H1 (cell line): ENCODE measurements around the gene MCF2L. TPM values are rescaled to one million over a fixed set of nuclear protein-coding genes. Genes with fewer than 3 reads are reported as not detected.

Source experiments
- CTCF ChIA-PET: fragments of 300-600 bp; sonication (Branson Sonifier 250); formaldehyde crosslinking; loops from one replicate; lab custom pipeline; 2021; ENCODE audit not compliant: partially characterized antibody; lab: Charles Lee
- POLR2A ChIA-PET: fragments of 300-600 bp; sonication (Branson Sonifier 250); formaldehyde crosslinking; loops from one replicate; lab custom pipeline; 2021; ENCODE audit warnings: inconsistent platforms; ENCODE audit not compliant: partially characterized antibody; lab: Charles Lee
- DNase-seq, 2 experiments: peaks; one replicate each; pipeline versions ENCODE4 v3.0.0 to v3.0.0-alpha.2; 2010 to 2022; ENCODE audit warnings: low spot score in 2 of 2, low read depth in 1 of 2, mixed read lengths in 1 of 2
- FAIRE-seq: peaks from 2 replicates; lab custom pipeline; 2011; peaks lifted over from hg19 to GRCh38; lab: Jason Lieb, UNC
- H2AFZ ChIP-seq: 2 replicates; pipeline ENCODE4 v1.8.1; 2012; ENCODE audit warnings: low read length, inconsistent platforms
- H2AK5ac ChIP-seq: 2 replicates; pipeline ENCODE4 v1.6.1; 2013; ENCODE audit warnings: low read depth, low read length
- H2BK120ac ChIP-seq: replicated peaks from 2 replicates; pipeline ENCODE3; 2013; ENCODE audit warnings: low read depth, low read length, inconsistent platforms
- H2BK12ac ChIP-seq: 2 replicates; pipeline ENCODE4 v1.6.1; 2013; ENCODE audit warnings: low read depth, low read length
- H2BK15ac ChIP-seq: 2 replicates; pipeline ENCODE4 v1.6.1; 2013; ENCODE audit warnings: low read length
- H2BK20ac ChIP-seq: 2 replicates; pipeline ENCODE4 v1.6.1; 2013; ENCODE audit warnings: low read length
- H2BK5ac ChIP-seq: 2 replicates; pipeline ENCODE4 v1.6.1; 2013; ENCODE audit warnings: low read depth, low read length
- H3K14ac ChIP-seq: 2 replicates; pipeline ENCODE4 v1.6.1; 2013; ENCODE audit warnings: inconsistent platforms; ENCODE audit not compliant: insufficient read length
- H3K18ac ChIP-seq: 2 replicates; pipeline ENCODE4 v1.6.1; 2013; ENCODE audit warnings: low read length; ENCODE audit errors: extremely low read depth
- H3K23ac ChIP-seq: 2 replicates; pipeline ENCODE4 v1.6.1; 2013; ENCODE audit warnings: inconsistent platforms; ENCODE audit not compliant: insufficient read length
- H3K23me2 ChIP-seq: 2 replicates; pipeline ENCODE4 v1.6.1; 2013; ENCODE audit warnings: low read depth, low read length
- H3K27ac ChIP-seq: 2 replicates; pipeline ENCODE4 v1.6.1; 2011; ENCODE audit warnings: low read depth, low read length, inconsistent platforms
- H3K27me3 ChIP-seq, 4 experiments: replicated peaks in 1 of 4; 1 replicate in 1 of 4; 2 replicates in 3 of 4; pipeline versions ENCODE4 v1.6.1 to v1.8.1; 2011 to 2013; ENCODE audit warnings: low read length in 3 of 4, mild to moderate bottlenecking in 3 of 4, inconsistent platforms in 2 of 4, mixed read lengths in 2 of 4, moderate library complexity in 1 of 4; ENCODE audit not compliant: control insufficient read depth in 3 of 4, insufficient read depth in 3 of 4; ENCODE audit errors: extremely low read depth in 1 of 4
- H3K36me3 ChIP-seq, 4 experiments: 2 replicates each; pipeline versions ENCODE4 v1.6.1 to v1.8.1; 2011 to 2013; ENCODE audit warnings: mild to moderate bottlenecking in 4 of 4, low read length in 3 of 4, moderate library complexity in 2 of 4, control low read depth in 1 of 4, inconsistent platforms in 1 of 4; ENCODE audit not compliant: insufficient read depth in 4 of 4, control insufficient read depth in 2 of 4
- H3K4ac ChIP-seq: replicated peaks from 2 replicates; pipeline ENCODE3; 2013; ENCODE audit warnings: low read length, low read depth, mixed read lengths, inconsistent platforms; ENCODE audit not compliant: insufficient read length
- H3K4me1 ChIP-seq, 4 experiments: replicated peaks in 1 of 4; 1 replicate in 1 of 4; 2 replicates in 3 of 4; pipeline versions ENCODE4 v1.6.1 to v1.8.1; 2011 to 2013; ENCODE audit warnings: low read length in 3 of 4, inconsistent platforms in 2 of 4, mixed read lengths in 1 of 4; ENCODE audit not compliant: insufficient read depth in 4 of 4, control insufficient read depth in 3 of 4
- H3K4me2 ChIP-seq, 2 experiments: 2 replicates each; pipeline versions ENCODE4 v1.6.1 to v1.8.1; 2011 to 2013; ENCODE audit warnings: low read depth in 2 of 2, low read length in 2 of 2, control low read depth in 1 of 2, inconsistent platforms in 1 of 2, mild to moderate bottlenecking in 1 of 2; ENCODE audit not compliant: insufficient read depth in 1 of 2
- H3K4me3 ChIP-seq, 4 experiments: fragments of 200-600, 300-600 bp in 1 of 4; sonication (generic), shearing (Covaris generic), sonication (Bioruptor Twin) in 1 of 4; 2 replicates each; pipeline versions ENCODE4 v1.5.1 to v1.8.1; 2011 to 2016; ENCODE audit warnings: low read length in 4 of 4, low read depth in 3 of 4, control low read depth in 2 of 4, inconsistent platforms in 2 of 4, mild to moderate bottlenecking in 2 of 4, mixed read lengths in 1 of 4, moderate library complexity in 1 of 4; ENCODE audit not compliant: insufficient read depth in 2 of 4; ENCODE audit errors: extremely low read depth in 1 of 4
- H3K56ac ChIP-seq: replicated peaks from 2 replicates; pipeline ENCODE3; 2013; ENCODE audit warnings: low read depth, mild to moderate bottlenecking, mixed read lengths, low read length, inconsistent platforms; ENCODE audit not compliant: insufficient read length
- H3K79me1 ChIP-seq: 2 replicates; pipeline ENCODE4 v1.6.1; 2013; ENCODE audit warnings: low read depth, low read length, control low read depth
- H3K79me2 ChIP-seq, 2 experiments: 2 replicates each; pipeline versions ENCODE4 v1.6.1 to v1.8.1; 2012 to 2013; ENCODE audit warnings: low read length in 2 of 2, mild to moderate bottlenecking in 2 of 2, inconsistent platforms in 1 of 2; ENCODE audit not compliant: insufficient read depth in 2 of 2, control insufficient read depth in 1 of 2
- H3K9ac ChIP-seq, 4 experiments: replicated peaks in 1 of 4; 1 replicate in 1 of 4; 2 replicates in 3 of 4; pipeline versions ENCODE4 v1.6.1 to v1.8.1; 2011 to 2013; ENCODE audit warnings: low read depth in 3 of 4, low read length in 3 of 4, control low read depth in 2 of 4, mild to moderate bottlenecking in 2 of 4, moderate library complexity in 2 of 4, inconsistent platforms in 1 of 4; ENCODE audit errors: extremely low read depth in 1 of 4
- H3K9me3 ChIP-seq, 2 experiments: 2 replicates each; pipeline versions ENCODE4 v1.6.1 to v1.8.1; 2012 to 2013; ENCODE audit warnings: mild to moderate bottlenecking in 2 of 2, moderate library complexity in 2 of 2, control low read depth in 1 of 2, inconsistent platforms in 1 of 2, low read depth in 1 of 2, low read length in 1 of 2, mixed read lengths in 1 of 2; ENCODE audit not compliant: insufficient read depth in 2 of 2
- H4K20me1 ChIP-seq, 2 experiments: replicated peaks in 1 of 2; 2 replicates each; pipeline versions ENCODE3 to v1.8.1; 2011 to 2013; ENCODE audit warnings: inconsistent platforms in 2 of 2, low read length in 2 of 2, mild to moderate bottlenecking in 1 of 2; ENCODE audit not compliant: insufficient read depth in 2 of 2, control insufficient read depth in 1 of 2
- H4K5ac ChIP-seq: 2 replicates; pipeline ENCODE4 v1.6.1; 2013; ENCODE audit warnings: low read length, low read depth, mixed read lengths, inconsistent platforms; ENCODE audit not compliant: insufficient read length
- H4K8ac ChIP-seq: 2 replicates; pipeline ENCODE4 v1.8.0; 2013; ENCODE audit warnings: mild to moderate bottlenecking, moderate library complexity, low read length, inconsistent platforms; ENCODE audit not compliant: insufficient read depth; ENCODE audit errors: extremely low read depth
- H4K91ac ChIP-seq: replicated peaks from 2 replicates; pipeline ENCODE3; 2013; ENCODE audit warnings: low read length, mixed read lengths, inconsistent platforms; ENCODE audit not compliant: insufficient read length
- BRCA1 ChIP-seq: IDR thresholded peaks from 2 replicates; pipeline ENCODE4 v1.6.1; 2012; ENCODE audit warnings: low read depth, low read length, improper control_type of control experiment
- RAD21 ChIP-seq, 2 experiments: IDR thresholded peaks in 1 of 2; conservative IDR thresholded peaks in 1 of 2; 2 replicates each; pipeline ENCODE4 v1.6.1; 2011; ENCODE audit warnings: low read depth in 2 of 2, low read length in 2 of 2, improper control_type of control experiment in 1 of 2, inconsistent platforms in 1 of 2, mild to moderate bottlenecking in 1 of 2, moderate library complexity in 1 of 2
- WGBS, 2 experiments: shearing (Covaris generic) in 1 of 2; methylation state at CpG; one replicate each; pipeline versions ENCODE4 v1.1.6 to v1.1.7; 2013 to 2015; ENCODE audit warnings: low lambda C conversion rate in 2 of 2, mixed read lengths in 2 of 2, inconsistent platforms in 1 of 2, low coverage in 1 of 2, missing lambda C conversion rate in 1 of 2; ENCODE audit not compliant: insufficient replicate concordance in 2 of 2, insufficient coverage in 1 of 2, insufficient read length in 1 of 2; ENCODE audit errors: extremely low coverage in 1 of 2, missing lambda C conversion rate in 1 of 2; 5-methylcytosine and 5-hydroxymethylcytosine counted together
- polyA plus RNA-seq, 7 experiments: library from polyadenylated mRNA; depleted of rRNA in 3 of 7; stranded (reverse) in 5 of 7; unstranded in 2 of 7; fragments of >200 nt in 5 of 7; fragments of 200-250 nt in 2 of 7; gene quantifications; 1 replicate in 5 of 7; 2 replicates in 1 of 7; 4 replicates in 1 of 7; pipeline versions ENCODE4 v1.2.1 to v1.2.3, GENCODE V29; 2011 to 2013; ENCODE audit warnings: missing spikeins in 2 of 7, mixed read lengths in 2 of 7
- total RNA-seq: library from RNA; stranded (reverse); fragmentation: NEBNext Ultra II Directional; extraction: Animal tissue kit (Norgen Biotek cat#: 25700); gene quantifications from 2 replicates; pipeline ENCODE4 v1.2.1, GENCODE V29; 2021

The MCF2L gene
- total and polyA plus RNA-seq, 2 of the 8 experiments (the other 6 are each of a cell fraction or from before 2014, with no cell fraction given) = 10.1 to 24.4 TPM

GRCh38 chr13:113124211-113124970 lies 155.4 kb downstream of the MCF2L start:
- FAIRE-seq (no peak), DNase-seq (no peak)
- H3K4me3 ChIP-seq = no peak overlapping the region
- WGBS, 2 experiments = 91% methylated on average over 19 of the region's 19 CpGs; no CpG with 5 or more reads in 1 of the 2 experiments
- H2BK12ac ChIP-seq = no peak overlapping the region
- no peaks in the 10 kb centered on the region for H3K79me2 ChIP-seq
- H4K8ac ChIP-seq = no peak overlapping the region
- no peaks in the 10 kb centered on the region for H3K79me1 ChIP-seq
- H3K4me1 ChIP-seq = peaks cover 0 to 12% (median 9%) of the 10 kb centered on the region in 4 experiments; a peak in 6 of 7 replicates
- H4K91ac ChIP-seq = no peak overlapping the region
- ChIA-PET POLR2A (interaction anchor here (1.5 to 2.0 kb wide), 2 partner anchors 14 to 15 kb away, joined by 4 to 6 read pairs; no protein-coding TSS in a partner anchor), CTCF (interaction anchor here (0.7 to 3.0 kb wide), 14 partner anchors 10 to 187 kb away, joined by 3 to 13 read pairs (median 4); partner anchors contain the start of gene F7)
- TF ChIP-seq BRCA1 (no peak), RAD21 (IDR thresholded peaks at IDR 0.05 in 1 of 2, conservative IDR thresholded peaks at IDR 0.05 in 1 of 2; ENCODE audit: low read depth in 2 of 2, low read length in 2 of 2) (no peak)
- H3K4me2 ChIP-seq = no peak overlapping the region
- no peak overlapping the region for H2BK5ac ChIP-seq
- peaks cover 0 to 2% of the 10 kb centered on the region in 2 experiments for H4K20me1 ChIP-seq
- no peaks in the 10 kb centered on the region for H3K9me3 ChIP-seq
- no peak overlapping the region for H3K23ac ChIP-seq
- H2AK5ac ChIP-seq = no peak overlapping the region
- H2BK15ac ChIP-seq = no peak overlapping the region
- H3K27me3 ChIP-seq = no peaks in the 10 kb centered on the region; a peak in 1 of 7 replicates
- H3K27ac ChIP-seq = no peak overlapping the region
- no peak overlapping the region for H2BK20ac ChIP-seq
- no peak overlapping the region for H3K56ac ChIP-seq
- no peak overlapping the region for H2BK120ac ChIP-seq
- no peak overlapping the region for H3K14ac ChIP-seq
- H4K5ac ChIP-seq = no peak overlapping the region
- no peak overlapping the region for H3K18ac ChIP-seq
- H3K4ac ChIP-seq = no peak overlapping the region
- no peak overlapping the region for H3K9ac ChIP-seq
- no peaks in the 10 kb centered on the region; a peak in 1 of 8 replicates for H3K36me3 ChIP-seq
- H2AFZ ChIP-seq = no peak overlapping the region
- H3K23me2 ChIP-seq = no peaks in the 10 kb centered on the region
